Loucy (cell line): Measurements from ENCODE around the gene OSBPL8.

ENCODE experiments used
- CTCF ChIP-seq: fragments of 200-600 bp; sonication (generic); conservative IDR thresholded peaks from 2 replicates; pipeline ENCODE4 v1.5.1; 2014; ENCODE audit warnings: mild to moderate bottlenecking, antibody characterized with exemption, low read length
- EZH2phosphoT487 ChIP-seq: fragments of 200-600 bp; IDR thresholded peaks from 2 replicates; pipeline ENCODE4 v1.6.1; 2018; ENCODE audit warnings: antibody characterized with exemption, mild to moderate bottlenecking, moderate library complexity, borderline replicate concordance

GRCh38 chr12:76337583-76337982, 222.0 kb downstream of the OSBPL8 start:
- no peak for TF ChIP-seq CTCF
- no peak for TF ChIP-seq EZH2phosphoT487
